Ectodermal cell (in vitro differentiated cells): ENCODE data around the gene NPNT.

Source experiments
- H3K27ac ChIP-seq: 2 replicates; pipeline ENCODE4 v1.7.0; 2013; ENCODE audit warnings: mild to moderate bottlenecking, low read depth, low read length; ENCODE audit not compliant: insufficient read depth, poor library complexity, severe bottlenecking
- H3K27me3 ChIP-seq: 2 replicates; pipeline ENCODE4 v1.7.0; 2013; ENCODE audit warnings: mild to moderate bottlenecking, low read length; ENCODE audit not compliant: insufficient read depth, control insufficient read depth, poor library complexity, severe bottlenecking
- H3K36me3 ChIP-seq: one replicate; pipeline ENCODE4 v1.7.0; 2013; ENCODE audit warnings: low read length; ENCODE audit not compliant: control insufficient read depth, insufficient read depth
- H3K4me1 ChIP-seq: one replicate; pipeline ENCODE4 v1.7.0; 2013; ENCODE audit warnings: low read length; ENCODE audit not compliant: control insufficient read depth, insufficient read depth
- H3K4me3 ChIP-seq: 2 replicates; pipeline ENCODE4 v1.7.0; 2013; ENCODE audit warnings: low read depth, low read length, control low read depth; ENCODE audit not compliant: insufficient read depth
- H3K9me3 ChIP-seq: 2 replicates; pipeline ENCODE4 v1.7.0; 2013; ENCODE audit warnings: mild to moderate bottlenecking, low read length, moderate library complexity; ENCODE audit not compliant: control insufficient read depth
- WGBS, 2 experiments: methylation state at CpG; one replicate each; pipeline ENCODE4 v1.1.7; 2013; ENCODE audit warnings: missing lambda C conversion rate in 2 of 2; 5-methylcytosine and 5-hydroxymethylcytosine counted together

Gene NPNT

DNA sequence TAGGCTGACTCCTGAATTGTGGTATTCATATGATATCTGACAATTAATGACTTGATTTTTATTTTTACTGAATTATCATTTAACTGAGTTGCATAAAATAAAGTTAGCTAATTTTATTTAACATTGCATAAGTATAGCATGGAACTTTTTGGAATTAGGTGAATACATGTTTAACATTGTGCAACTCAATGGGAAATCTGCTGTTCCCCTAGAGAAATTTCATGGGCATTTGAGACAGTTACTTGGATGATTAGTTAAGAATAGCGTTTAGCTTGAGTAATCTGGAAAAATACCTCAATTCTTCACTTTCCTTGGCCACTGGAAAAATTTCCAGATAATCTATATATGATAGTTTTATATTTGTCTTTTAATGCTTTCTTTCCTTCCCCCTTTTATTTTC is 42.5 kb downstream of the NPNT start:
- no peak overlapping the region for H3K4me3 ChIP-seq
- H3K27me3 ChIP-seq: no peaks in the 10 kb centered on the region
- WGBS, 2 experiments: 83% methylated on average over 1 of the region's 1 CpG; no CpG with 5 or more reads in 1 of the 2 experiments
- no peak overlapping the region for H3K27ac ChIP-seq
- no peaks in the 10 kb centered on the region for H3K9me3 ChIP-seq
- no peaks in the 10 kb centered on the region for H3K4me1 ChIP-seq
- H3K36me3 ChIP-seq: no peaks in the 10 kb centered on the region

DNA sequence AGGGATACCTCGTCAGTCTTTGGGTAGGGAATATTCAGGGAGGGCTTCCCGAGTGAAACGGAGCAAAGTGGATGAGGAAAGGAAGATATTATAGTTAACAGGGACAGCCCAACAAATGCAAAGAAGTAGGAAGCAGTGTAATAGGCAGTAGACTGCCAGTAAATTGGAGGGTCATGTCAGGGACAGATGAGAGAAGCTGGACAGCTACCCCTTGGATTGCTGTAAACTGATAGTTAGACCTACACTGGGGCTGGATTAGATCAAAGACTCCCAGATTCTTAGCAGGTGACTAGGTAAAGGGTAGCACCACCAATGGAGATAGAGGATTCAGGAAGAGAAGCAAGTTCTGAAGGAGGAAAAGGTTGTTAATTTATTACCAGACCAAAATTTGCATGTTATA is 48.0 kb downstream of the NPNT start:
- Histone ChIP-seq H3K27me3 (no peaks in the 10 kb centered on the region), H3K4me3 (no peak overlapping the region), H3K36me3 (no peaks in the 10 kb centered on the region), H3K4me1 (no peaks in the 10 kb centered on the region), H3K27ac (no peak overlapping the region), H3K9me3 (no peaks in the 10 kb centered on the region)
- 91 to 94% methylated on average over 3 of the region's 3 CpGs for WGBS, 2 experiments

DNA sequence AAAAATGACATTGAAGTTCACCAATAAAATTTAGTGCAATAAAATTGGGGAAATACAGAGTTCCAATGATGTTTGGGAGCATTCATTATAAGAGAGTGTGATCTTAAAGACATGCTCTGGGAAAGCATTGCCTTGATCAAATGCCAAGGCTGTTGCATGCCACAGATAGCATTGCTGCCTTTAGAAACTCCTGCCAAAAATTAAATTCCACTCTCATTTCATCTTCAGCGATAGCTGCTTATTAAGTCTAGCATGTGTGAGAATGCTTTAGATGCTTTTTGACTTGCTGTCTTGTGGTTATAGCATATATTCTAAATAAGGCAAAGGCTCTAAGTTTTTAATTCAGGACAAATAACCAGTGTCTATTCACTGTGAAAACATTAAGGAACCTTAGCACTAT is 49.3 kb downstream of the NPNT start:
- Histone ChIP-seq H3K27me3 (no peaks in the 10 kb centered on the region), H3K27ac (no peak overlapping the region), H3K4me1 (no peaks in the 10 kb centered on the region), H3K4me3 (no peak overlapping the region), H3K9me3 (no peaks in the 10 kb centered on the region), H3K36me3 (no peaks in the 10 kb centered on the region)
- WGBS, 2 experiments: 89 to 100% methylated on average over 1 of the region's 1 CpG

DNA sequence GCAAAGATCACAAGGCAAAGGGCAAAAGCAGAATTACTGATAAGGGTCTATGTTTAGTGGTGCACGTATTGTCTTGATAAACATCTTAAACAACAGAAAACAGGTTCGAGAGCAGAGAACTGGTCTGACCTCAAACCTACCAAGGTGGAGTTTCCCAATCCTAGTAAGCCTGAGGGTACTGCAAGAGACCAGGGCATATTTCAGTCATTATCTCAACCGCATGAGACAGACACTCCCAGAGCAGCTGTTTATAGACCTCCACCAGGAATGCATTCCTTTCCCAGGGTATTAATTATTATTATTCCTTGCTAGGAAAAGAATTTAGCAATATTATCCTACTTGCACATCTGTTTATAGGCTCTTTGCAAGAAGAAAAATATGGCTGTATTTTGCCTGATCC is 51.5 kb downstream of the NPNT start:
- Histone ChIP-seq H3K27me3 (no peaks in the 10 kb centered on the region), H3K36me3 (no peaks in the 10 kb centered on the region), H3K4me3 (no peak overlapping the region), H3K27ac (no peak overlapping the region), H3K4me1 (no peaks in the 10 kb centered on the region), H3K9me3 (no peaks in the 10 kb centered on the region)
- 93% methylated on average over 3 of the region's 3 CpGs for WGBS, 2 experiments

DNA sequence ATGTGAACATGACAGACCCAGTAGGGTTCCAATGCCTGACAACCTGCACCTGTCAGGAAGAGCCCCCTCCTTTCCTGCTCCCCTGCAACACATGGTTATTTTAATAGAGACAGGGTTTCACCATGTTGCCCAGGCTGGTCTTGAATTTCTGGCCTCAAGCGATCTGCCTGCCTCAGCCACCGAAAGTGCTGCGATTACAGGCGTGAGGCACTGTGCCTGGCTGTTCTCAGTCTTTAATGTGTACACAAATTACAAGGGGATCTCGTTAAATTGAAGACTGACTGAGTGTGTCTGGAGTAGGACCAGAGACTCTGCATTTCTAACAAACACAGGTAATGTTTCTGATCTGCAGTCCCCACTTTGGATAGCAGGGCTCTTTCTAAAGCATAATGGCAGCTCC is 55.4 kb downstream of the NPNT start:
- 88 to 96% methylated on average over 5 of the region's 5 CpGs for WGBS, 2 experiments

DNA sequence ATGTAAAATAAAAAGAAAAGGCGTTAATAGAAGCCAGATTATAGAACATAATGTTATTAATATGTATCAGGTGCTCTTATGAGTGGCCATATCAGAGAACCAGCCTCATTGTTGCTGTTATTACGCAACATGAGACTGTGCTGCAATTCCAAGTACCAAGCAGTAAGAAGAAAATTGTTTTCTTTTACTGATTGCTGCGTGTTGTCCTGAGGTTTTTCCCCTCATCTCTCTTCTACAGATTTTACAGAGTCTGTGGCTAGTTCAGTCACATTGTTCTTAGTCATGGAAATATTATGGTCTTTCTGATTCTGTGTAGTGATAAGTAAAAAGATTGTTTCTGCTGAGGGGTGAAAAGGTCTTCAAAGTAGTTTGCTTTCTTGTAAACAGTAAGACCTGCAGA is 55.9 kb downstream of the NPNT start:
- Histone ChIP-seq H3K27ac (no peak overlapping the region), H3K36me3 (no peaks in the 10 kb centered on the region), H3K4me3 (no peak overlapping the region), H3K9me3 (no peaks in the 10 kb centered on the region), H3K4me1 (no peaks in the 10 kb centered on the region), H3K27me3 (no peaks in the 10 kb centered on the region)
- WGBS, 2 experiments: 47 to 61% methylated on average over 2 to 3 of the region's 3 CpGs

More for the DNA sequence above, 55.4 kb downstream of the NPNT start:
- H3K36me3 ChIP-seq: no peaks in the 10 kb centered on the region
- no peaks in the 10 kb centered on the region for H3K9me3 ChIP-seq
- H3K4me3 ChIP-seq: no peak overlapping the region
- H3K27me3 ChIP-seq: no peaks in the 10 kb centered on the region
- no peak overlapping the region for H3K27ac ChIP-seq
- H3K4me1 ChIP-seq: no peaks in the 10 kb centered on the region

DNA sequence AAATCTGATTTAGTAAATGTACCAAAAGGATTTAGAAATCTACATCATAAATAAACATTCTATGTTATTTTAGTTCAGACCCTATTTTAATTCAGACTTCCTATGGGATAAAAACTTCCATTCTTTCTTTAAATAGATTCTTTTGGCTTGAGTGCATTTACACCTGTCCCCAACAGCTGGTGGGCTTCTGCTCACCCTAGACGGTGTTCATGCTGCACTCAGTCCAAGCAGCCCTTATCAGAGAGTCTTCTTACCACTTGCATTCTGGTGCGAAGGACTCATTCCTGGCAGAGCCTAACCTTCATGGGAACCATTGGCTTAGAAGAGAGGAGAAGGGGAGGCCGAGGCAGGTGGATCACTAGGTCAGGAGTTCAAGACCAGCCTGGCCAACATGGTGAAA is 57.3 kb downstream of the NPNT start:
- no peak overlapping the region for H3K27ac ChIP-seq
- no peaks in the 10 kb centered on the region for H3K27me3 ChIP-seq
- WGBS, 2 experiments: 91 to 94% methylated on average over 3 of the region's 3 CpGs
- peaks cover 8% of the 10 kb centered on the region for H3K4me1 ChIP-seq
- H3K9me3 ChIP-seq: no peaks in the 10 kb centered on the region
- no peaks in the 10 kb centered on the region for H3K36me3 ChIP-seq
- H3K4me3 ChIP-seq: no peak overlapping the region

DNA sequence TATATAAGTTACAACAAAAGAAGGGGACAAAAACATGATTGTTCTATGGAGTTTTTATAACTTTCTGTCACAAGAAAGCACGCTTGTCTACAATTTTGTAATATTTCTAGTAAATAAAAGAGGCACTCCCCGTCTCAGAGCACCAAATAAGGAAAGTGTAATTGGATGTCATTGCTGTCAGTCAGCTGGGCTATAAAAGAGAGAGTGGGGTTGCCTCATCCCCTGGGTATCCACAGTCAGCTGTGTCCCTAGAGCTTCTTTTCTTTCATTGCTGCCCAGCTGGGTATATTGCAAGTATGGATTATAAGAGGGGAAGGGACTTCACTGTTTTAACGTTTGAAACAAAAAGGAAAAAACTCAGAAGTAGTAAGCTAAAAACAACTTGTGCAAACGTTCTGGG is 61.3 kb downstream of the NPNT start:
- H3K9me3 ChIP-seq: no peaks in the 10 kb centered on the region
- no peaks in the 10 kb centered on the region for H3K27me3 ChIP-seq
- H3K4me1 ChIP-seq: peaks cover 9% of the 10 kb centered on the region
- H3K4me3 ChIP-seq: no peak overlapping the region
- H3K27ac ChIP-seq: no peak overlapping the region
- 73 to 83% methylated on average over 3 to 4 of the region's 4 CpGs for WGBS, 2 experiments
- no peaks in the 10 kb centered on the region for H3K36me3 ChIP-seq

DNA sequence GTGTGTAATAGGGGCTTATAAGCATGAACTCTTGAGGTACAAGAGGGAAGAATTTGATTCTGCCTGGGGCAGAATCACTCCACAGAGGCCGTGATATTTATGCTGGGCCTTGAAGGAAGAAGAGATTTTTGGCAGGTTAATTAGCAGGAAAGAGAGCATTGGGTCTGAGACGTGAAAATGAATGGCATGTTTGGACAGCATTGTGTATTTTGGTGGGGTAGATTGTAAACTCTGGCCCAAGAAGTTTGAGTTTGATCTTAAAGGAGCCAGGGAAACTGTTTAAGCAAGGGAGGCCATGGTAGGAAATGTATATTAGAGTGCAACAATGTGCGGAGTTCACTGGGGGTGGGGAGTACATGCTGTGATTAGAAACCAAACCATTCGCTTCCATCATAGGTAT is 62.4 kb downstream of the NPNT start:
- H3K4me1 ChIP-seq: peaks cover 9% of the 10 kb centered on the region
- no peak overlapping the region for H3K4me3 ChIP-seq
- WGBS, 2 experiments: 88 to 95% methylated on average over 3 to 4 of the region's 4 CpGs
- no peaks in the 10 kb centered on the region for H3K36me3 ChIP-seq
- H3K27ac ChIP-seq: no peak overlapping the region
- no peaks in the 10 kb centered on the region for H3K9me3 ChIP-seq
- no peaks in the 10 kb centered on the region for H3K27me3 ChIP-seq

DNA sequence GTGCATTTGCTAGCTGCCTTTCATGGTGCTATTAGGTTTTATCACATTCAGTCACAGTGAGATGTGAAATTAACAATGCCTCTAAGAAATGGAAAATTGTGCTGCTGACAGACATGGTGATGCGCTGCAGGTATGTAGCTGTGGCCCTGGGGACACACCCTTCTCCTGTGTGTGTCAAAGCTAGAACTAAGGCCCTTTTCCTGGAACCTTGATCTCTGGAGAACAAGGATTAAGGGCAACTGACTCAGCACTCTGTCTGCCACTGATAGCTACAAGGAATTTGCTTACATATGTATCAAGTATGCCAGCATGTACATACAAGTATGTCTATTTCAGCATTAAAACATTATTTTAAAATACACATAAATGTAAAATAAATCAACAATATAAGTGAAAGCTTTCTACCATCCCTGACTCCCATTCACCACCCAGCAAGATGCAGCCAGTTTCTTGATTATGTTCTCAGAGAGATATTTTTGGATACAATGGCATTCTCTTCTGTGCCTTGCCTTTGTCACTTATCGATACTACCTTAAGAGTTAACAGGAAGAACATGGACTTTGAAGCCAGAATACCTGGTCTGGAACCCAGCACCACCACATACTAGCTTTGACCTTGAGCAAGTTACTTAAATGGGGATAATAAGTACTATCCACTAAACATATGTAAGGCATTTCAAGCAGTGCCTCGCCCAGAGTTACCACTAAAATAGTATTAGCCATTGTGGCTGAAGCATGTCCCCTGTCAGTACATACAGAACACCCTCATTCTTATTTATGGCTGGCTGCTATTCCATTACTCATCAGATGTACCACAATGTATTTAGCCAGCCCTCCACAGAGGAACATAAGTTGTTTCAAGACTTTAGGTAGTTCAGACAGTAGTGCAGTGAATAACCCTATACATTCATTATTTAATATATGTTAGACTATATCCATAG is 68.5 kb downstream of the NPNT start:
- 90 to 94% methylated on average over 3 of the region's 3 CpGs for WGBS, 2 experiments
- Histone ChIP-seq H3K27me3 (no peaks in the 10 kb centered on the region), H3K27ac (no peak overlapping the region)

More for the DNA sequence above, 68.5 kb downstream of the NPNT start:
- no peaks in the 10 kb centered on the region for H3K36me3 ChIP-seq
- H3K4me3 ChIP-seq: no peak overlapping the region
- H3K9me3 ChIP-seq: no peaks in the 10 kb centered on the region
- no peaks in the 10 kb centered on the region for H3K4me1 ChIP-seq
